Measurements from ENCODE around the gene THAP12. TPM values are rescaled to one million over a fixed set of nuclear protein-coding genes. Genes with fewer than 3 reads are reported as not detected.
A peak's percentile ranks its signal among the peaks of the same experiment; 100 is the strongest.

THAP12 gene
- total and polyA plus RNA-seq, 2 of the 13 experiments (the other 11 are each of a cell fraction or from before 2014, with no cell fraction given) = 18.8 to 51.3 TPM

DNA sequence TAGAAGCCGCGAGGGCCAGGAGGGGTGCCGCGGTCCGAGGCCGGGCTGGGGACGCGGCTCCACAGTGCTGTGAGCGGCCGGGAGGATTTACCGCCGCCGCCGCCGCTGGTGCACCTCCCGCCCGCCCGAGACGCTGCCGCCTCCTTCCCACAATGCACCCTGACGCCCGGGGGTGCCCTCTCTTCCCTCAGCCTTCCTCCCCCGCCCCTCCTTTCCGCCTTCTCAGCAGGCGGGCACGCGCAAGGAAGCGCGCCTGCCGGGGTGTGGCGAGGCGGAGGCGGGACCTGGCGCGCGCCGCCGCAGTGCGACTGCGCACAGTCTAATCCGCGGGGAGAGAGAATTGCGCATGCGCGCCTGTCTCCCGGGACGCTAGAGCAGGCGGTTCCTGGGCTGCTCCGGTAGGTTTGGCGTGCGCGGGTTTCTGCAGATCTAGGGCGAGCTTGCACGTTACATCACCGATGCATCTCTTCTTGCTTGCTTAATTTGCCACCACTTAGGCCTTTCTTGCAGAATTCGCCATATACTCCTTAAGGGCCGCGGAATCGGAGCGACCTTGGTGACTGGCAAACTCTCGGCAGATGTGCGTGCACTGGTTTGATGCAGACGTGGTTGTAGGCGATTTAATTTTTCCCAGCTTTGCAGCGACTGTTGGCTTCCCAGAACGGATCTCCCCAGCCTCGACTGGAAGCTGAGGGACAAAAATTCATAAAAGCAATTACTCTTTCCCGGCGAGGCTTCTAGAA, at the start of gene THAP12, which contains the start of gene GVQW3 (continued):
- TF ChIP-seq, protein P1, sequence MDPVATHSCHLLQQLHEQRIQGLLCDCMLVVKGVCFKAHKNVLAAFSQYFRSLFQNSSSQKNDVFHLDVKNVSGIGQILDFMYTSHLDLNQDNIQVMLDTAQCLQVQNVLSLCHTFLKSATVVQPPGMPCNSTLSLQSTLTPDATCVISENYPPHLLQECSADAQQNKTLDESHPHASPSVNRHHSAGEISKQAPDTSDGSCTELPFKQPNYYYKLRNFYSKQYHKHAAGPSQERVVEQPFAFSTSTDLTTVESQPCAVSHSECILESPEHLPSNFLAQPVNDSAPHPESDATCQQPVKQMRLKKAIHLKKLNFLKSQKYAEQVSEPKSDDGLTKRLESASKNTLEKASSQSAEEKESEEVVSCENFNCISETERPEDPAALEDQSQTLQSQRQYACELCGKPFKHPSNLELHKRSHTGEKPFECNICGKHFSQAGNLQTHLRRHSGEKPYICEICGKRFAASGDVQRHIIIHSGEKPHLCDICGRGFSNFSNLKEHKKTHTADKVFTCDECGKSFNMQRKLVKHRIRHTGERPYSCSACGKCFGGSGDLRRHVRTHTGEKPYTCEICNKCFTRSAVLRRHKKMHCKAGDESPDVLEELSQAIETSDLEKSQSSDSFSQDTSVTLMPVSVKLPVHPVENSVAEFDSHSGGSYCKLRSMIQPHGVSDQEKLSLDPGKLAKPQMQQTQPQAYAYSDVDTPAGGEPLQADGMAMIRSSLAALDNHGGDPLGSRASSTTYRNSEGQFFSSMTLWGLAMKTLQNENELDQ (CRISPR knock-in tag; IDR thresholded peaks at IDR 0.05; ENCODE audit: borderline replicate concordance) = no peak
- TF ChIP-seq MBD4 (IDR thresholded peaks at IDR 0.05; ENCODE audit: borderline replicate concordance, low read length) (no peak), ZNF703 (CRISPR knock-in tag; IDR thresholded peaks at IDR 0.05; ENCODE audit: borderline replicate concordance) (peak; percentile 65; the same call in 1 of the 2 replicates), SP140L (CRISPR knock-in tag; IDR thresholded peaks at IDR 0.05; ENCODE audit: borderline replicate concordance) (no peak), ZNF333 (CRISPR knock-in tag; IDR thresholded peaks at IDR 0.05; ENCODE audit: borderline replicate concordance) (no peak), KAT7 (CRISPR knock-in tag; IDR thresholded peaks at IDR 0.05; ENCODE audit: borderline replicate concordance) (peak; percentile 61; the same call in 1 of the 2 replicates), ZNF569 (CRISPR knock-in tag; IDR thresholded peaks at IDR 0.05; ENCODE audit: borderline replicate concordance) (no peak), SCMH1 (CRISPR knock-in tag; IDR thresholded peaks at IDR 0.05; ENCODE audit: borderline replicate concordance) (no peak), EP300 (IDR thresholded peaks at IDR 0.05; ENCODE audit: low read depth in 2 of 2, low read length in 2 of 2) (no peak), EP300 (CRISPR knock-in tag; IDR thresholded peaks at IDR 0.05; ENCODE audit: borderline replicate concordance) (no peak; the same call in 1 of the 2 replicates), THYN1 (CRISPR knock-in tag; IDR thresholded peaks at IDR 0.05; ENCODE audit: borderline replicate concordance, low read depth) (no peak), GPN1 (CRISPR knock-in tag; IDR thresholded peaks at IDR 0.05; ENCODE audit: borderline replicate concordance) (no peak), ZNF343 (CRISPR knock-in tag; IDR thresholded peaks at IDR 0.05) (no peak), ZBTB20 (CRISPR knock-in tag; IDR thresholded peaks at IDR 0.05; ENCODE audit: borderline replicate concordance, low read depth) (peak; percentile 33; the same call in 1 of the 2 replicates), HNRNPL (IDR thresholded peaks at IDR 0.05; ENCODE audit: low read depth, low read length) (no peak)
- TF ChIP-seq, protein P2, sequence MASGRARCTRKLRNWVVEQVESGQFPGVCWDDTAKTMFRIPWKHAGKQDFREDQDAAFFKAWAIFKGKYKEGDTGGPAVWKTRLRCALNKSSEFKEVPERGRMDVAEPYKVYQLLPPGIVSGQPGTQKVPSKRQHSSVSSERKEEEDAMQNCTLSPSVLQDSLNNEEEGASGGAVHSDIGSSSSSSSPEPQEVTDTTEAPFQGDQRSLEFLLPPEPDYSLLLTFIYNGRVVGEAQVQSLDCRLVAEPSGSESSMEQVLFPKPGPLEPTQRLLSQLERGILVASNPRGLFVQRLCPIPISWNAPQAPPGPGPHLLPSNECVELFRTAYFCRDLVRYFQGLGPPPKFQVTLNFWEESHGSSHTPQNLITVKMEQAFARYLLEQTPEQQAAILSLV (CRISPR knock-in tag; IDR thresholded peaks at IDR 0.05; ENCODE audit: borderline replicate concordance) = peak; percentile 87; the same call in 1 of the 2 replicates
- TF ChIP-seq, protein P3, sequence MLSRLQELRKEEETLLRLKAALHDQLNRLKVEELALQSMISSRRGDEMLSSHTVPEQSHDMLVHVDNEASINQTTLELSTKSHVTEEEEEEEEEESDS (CRISPR knock-in tag; IDR thresholded peaks at IDR 0.05; ENCODE audit: borderline replicate concordance) = no peak
- TF ChIP-seq, protein P4, sequence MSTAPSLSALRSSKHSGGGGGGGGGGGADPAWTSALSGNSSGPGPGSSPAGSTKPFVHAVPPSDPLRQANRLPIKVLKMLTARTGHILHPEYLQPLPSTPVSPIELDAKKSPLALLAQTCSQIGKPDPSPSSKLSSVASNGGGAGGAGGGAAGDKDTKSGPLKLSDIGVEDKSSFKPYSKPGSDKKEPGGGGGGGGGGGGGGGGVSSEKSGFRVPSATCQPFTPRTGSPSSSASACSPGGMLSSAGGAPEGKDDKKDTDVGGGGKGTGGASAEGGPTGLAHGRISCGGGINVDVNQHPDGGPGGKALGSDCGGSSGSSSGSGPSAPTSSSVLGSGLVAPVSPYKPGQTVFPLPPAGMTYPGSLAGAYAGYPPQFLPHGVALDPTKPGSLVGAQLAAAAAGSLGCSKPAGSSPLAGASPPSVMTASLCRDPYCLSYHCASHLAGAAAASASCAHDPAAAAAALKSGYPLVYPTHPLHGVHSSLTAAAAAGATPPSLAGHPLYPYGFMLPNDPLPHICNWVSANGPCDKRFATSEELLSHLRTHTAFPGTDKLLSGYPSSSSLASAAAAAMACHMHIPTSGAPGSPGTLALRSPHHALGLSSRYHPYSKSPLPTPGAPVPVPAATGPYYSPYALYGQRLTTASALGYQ (CRISPR knock-in tag; IDR thresholded peaks at IDR 0.05) = no peak; the same call in 1 of the 2 replicates
- TF ChIP-seq, protein P5, sequence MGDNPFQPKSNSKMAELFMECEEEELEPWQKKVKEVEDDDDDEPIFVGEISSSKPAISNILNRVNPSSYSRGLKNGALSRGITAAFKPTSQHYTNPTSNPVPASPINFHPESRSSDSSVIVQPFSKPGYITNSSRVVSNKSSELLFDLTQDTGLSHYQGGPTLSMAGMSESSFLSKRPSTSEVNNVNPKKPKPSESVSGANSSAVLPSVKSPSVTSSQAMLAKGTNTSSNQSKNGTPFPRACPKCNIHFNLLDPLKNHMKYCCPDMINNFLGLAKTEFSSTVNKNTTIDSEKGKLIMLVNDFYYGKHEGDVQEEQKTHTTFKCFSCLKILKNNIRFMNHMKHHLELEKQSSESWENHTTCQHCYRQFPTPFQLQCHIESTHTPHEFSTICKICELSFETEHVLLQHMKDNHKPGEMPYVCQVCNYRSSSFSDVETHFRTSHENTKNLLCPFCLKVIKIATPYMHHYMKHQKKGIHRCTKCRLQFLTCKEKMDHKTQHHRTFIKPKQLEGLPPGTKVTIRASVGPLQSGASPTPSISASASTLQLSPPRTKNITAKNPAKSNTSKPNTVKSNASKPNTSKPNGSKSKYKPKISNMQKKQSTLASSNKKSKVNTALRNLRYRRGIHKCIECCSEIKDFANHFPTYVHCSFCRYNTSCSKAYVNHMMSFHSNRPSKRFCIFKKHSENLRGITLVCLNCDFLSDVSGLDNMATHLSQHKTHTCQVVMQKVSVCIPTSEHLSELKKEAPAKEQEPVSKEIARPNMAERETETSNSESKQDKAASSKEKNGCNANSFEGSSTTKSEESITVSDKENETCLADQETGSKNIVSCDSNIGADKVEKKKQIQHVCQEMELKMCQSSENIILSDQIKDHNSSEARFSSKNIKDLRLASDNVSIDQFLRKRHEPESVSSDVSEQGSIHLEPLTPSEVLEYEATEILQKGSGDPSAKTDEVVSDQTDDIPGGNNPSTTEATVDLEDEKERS (CRISPR knock-in tag; IDR thresholded peaks at IDR 0.05) = no peak

All from HepG2 (cell line).